Endodermal cell (in vitro differentiated cells): Measurements from ENCODE around the gene IMMP1L. TPM values are rescaled to one million over a fixed set of nuclear protein-coding genes. Genes with fewer than 3 reads are reported as not detected.

Experiments used
- DNase-seq: peaks from one replicate; pipeline ENCODE4 v3.0.0-alpha.2; 2017
- H3K27ac ChIP-seq: 2 replicates; pipeline ENCODE4 v1.5.1; 2013; ENCODE audit warnings: mild to moderate bottlenecking, low read depth, low read length, moderate library complexity
- H3K27me3 ChIP-seq: 2 replicates; pipeline ENCODE4 v1.6.1; 2013; ENCODE audit warnings: mild to moderate bottlenecking, low read length, moderate library complexity; ENCODE audit not compliant: insufficient read depth, control insufficient read depth, poor library complexity, severe bottlenecking
- H3K36me3 ChIP-seq: 2 replicates; pipeline ENCODE4 v1.7.0; 2013; ENCODE audit warnings: mild to moderate bottlenecking, low read length, moderate library complexity; ENCODE audit not compliant: control insufficient read depth, insufficient read depth
- H3K4me1 ChIP-seq: one replicate; pipeline ENCODE4 v1.7.0; 2013; ENCODE audit warnings: low read length; ENCODE audit not compliant: control insufficient read depth, insufficient read depth
- H3K4me3 ChIP-seq: 2 replicates; pipeline ENCODE4 v1.5.1; 2013; ENCODE audit warnings: mild to moderate bottlenecking, low read length, moderate library complexity
- H3K9ac ChIP-seq: 2 replicates; pipeline ENCODE4 v1.6.1; 2013; ENCODE audit warnings: mild to moderate bottlenecking, low read length, moderate library complexity; ENCODE audit not compliant: poor library complexity, severe bottlenecking; ENCODE audit errors: extremely low read depth
- H3K9me3 ChIP-seq: 2 replicates; pipeline ENCODE4 v1.6.1; 2013; ENCODE audit warnings: mild to moderate bottlenecking, low read length, moderate library complexity; ENCODE audit not compliant: control insufficient read depth
- H3K27ac Mint-ChIP-seq: 2 replicates; pipeline ENCODE4 v1.8.0; 2020; ENCODE audit warnings: mixed read lengths
- H3K27me3 Mint-ChIP-seq: 2 replicates; pipeline ENCODE4 v1.8.0; 2021; ENCODE audit warnings: mild to moderate bottlenecking, mixed read lengths; ENCODE audit not compliant: insufficient read depth
- H3K36me3 Mint-ChIP-seq: 2 replicates; pipeline ENCODE4 v1.8.0; 2020; ENCODE audit warnings: low read depth, mixed read lengths
- H3K4me1 Mint-ChIP-seq: 2 replicates; pipeline ENCODE4 v1.8.0; 2020; ENCODE audit warnings: mixed read lengths
- H3K4me3 Mint-ChIP-seq: 2 replicates; pipeline ENCODE4 v1.8.0; 2020; ENCODE audit warnings: mild to moderate bottlenecking, moderate library complexity, mixed read lengths
- H3K9me3 Mint-ChIP-seq: 2 replicates; pipeline ENCODE4 v1.8.0; 2020; ENCODE audit warnings: mild to moderate bottlenecking, mixed read lengths
- CTCF ChIP-seq: fragments of 200-600 bp; sonication (generic); conservative IDR thresholded peaks from 2 replicates; pipeline ENCODE4 v1.5.0; 2021; ENCODE audit warnings: antibody characterized with exemption, mild to moderate bottlenecking
- WGBS, 2 experiments: methylation state at CpG; one replicate each; pipeline versions ENCODE4 v1.1.5 to v1.1.7; 2013; ENCODE audit warnings: missing lambda C conversion rate in 2 of 2, mixed read lengths in 1 of 2; ENCODE audit not compliant: insufficient coverage in 1 of 2, insufficient read length in 1 of 2; 5-methylcytosine and 5-hydroxymethylcytosine counted together
- total RNA-seq, 2 donors: library from RNA; stranded (reverse); fragmentation: NEBNext Ultra II Directional in 1 of 2; extraction: Animal tissue kit (Norgen Biotek cat#: 25700) in 1 of 2; gene quantifications; 2 replicates in 1 of 2; 3 replicates in 1 of 2; pipeline ENCODE4 v1.2.1, GENCODE V29; 2021

The IMMP1L gene
- total RNA-seq, 2 donors from 2014 or later, result 28.9 to 44.9 TPM

DNA sequence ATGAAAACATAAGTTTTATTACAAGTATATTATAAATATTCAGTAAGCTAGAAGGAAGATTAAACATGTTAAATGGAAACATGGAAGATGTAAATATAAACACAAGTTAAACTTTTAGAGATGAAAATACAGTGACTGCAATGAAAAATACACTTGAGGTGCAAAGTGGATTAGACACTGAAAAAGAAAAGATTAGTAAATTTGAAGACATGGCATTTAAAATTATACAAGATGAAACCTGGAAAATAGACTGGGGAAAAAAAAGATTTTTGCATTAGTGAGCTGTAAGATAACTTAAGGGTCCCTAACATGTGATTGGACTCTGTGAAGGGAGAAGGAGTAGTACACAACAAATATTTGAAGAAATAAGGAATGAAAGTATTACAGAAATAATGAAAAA is 33.4 kb upstream of the IMMP1L start:
- Mint-ChIP-seq H3K4me3 (no peak overlapping the region), H3K9me3 (peaks cover 25% of the 10 kb centered on the region), H3K27me3 (no peaks in the 10 kb centered on the region), H3K4me1 (no peaks in the 10 kb centered on the region), H3K27ac (no peak overlapping the region), H3K36me3 (peaks cover 45% of the 10 kb centered on the region)
- H3K27me3 ChIP-seq, result no peaks in the 10 kb centered on the region
- no peaks in the 10 kb centered on the region for H3K4me1 ChIP-seq
- peaks cover 17% of the 10 kb centered on the region for H3K9me3 ChIP-seq
- no peak for TF ChIP-seq CTCF
- no peak overlapping the region for H3K27ac ChIP-seq
- no peak for DNase-seq
- no peak overlapping the region for H3K4me3 ChIP-seq
- H3K9ac ChIP-seq, result no peak overlapping the region
- peaks cover 31% of the 10 kb centered on the region for H3K36me3 ChIP-seq

- Mint-ChIP-seq H3K36me3 (peaks cover 9% of the 10 kb centered on the region), H3K27ac (no peak overlapping the region), H3K9me3 (peaks cover 2% of the 10 kb centered on the region), H3K4me3 (no peak overlapping the region), H3K27me3 (no peaks in the 10 kb centered on the region), H3K4me1 (peaks cover 3% of the 10 kb centered on the region)
- WGBS, 2 experiments, result 91 to 93% methylated on average over 3 to 4 of the region's 4 CpGs
- TF ChIP-seq CTCF, result no peak
- no peaks in the 10 kb centered on the region for H3K9me3 ChIP-seq
- no peak overlapping the region for H3K27ac ChIP-seq
- no peak overlapping the region for H3K4me3 ChIP-seq
- DNase-seq, result no peak
- peaks cover 3% of the 10 kb centered on the region for H3K4me1 ChIP-seq
- no peaks in the 10 kb centered on the region for H3K27me3 ChIP-seq
- H3K9ac ChIP-seq, result no peak overlapping the region
- no peaks in the 10 kb centered on the region for H3K36me3 ChIP-seq
Observed at GRCh38 chr11:31535479-31535878, 26.1 kb upstream of the IMMP1L start.

- H3K27ac Mint-ChIP-seq, result no peak overlapping the region
Observed at GRCh38 chr11:31531293-31531692, 21.9 kb upstream of the IMMP1L start.

More at GRCh38 chr11:31531293-31531692, 21.9 kb upstream of the IMMP1L start:
- Histone ChIP-seq H3K36me3 (no peaks in the 10 kb centered on the region), H3K4me3 (no peak overlapping the region), H3K27ac (no peak overlapping the region), H3K9ac (no peak overlapping the region), H3K9me3 (no peaks in the 10 kb centered on the region), H3K27me3 (no peaks in the 10 kb centered on the region), H3K4me1 (peaks cover 3% of the 10 kb centered on the region)
- peaks cover 2% of the 10 kb centered on the region for H3K9me3 Mint-ChIP-seq
- H3K27me3 Mint-ChIP-seq, result no peaks in the 10 kb centered on the region
- H3K36me3 Mint-ChIP-seq, result peaks cover 7% of the 10 kb centered on the region
- TF ChIP-seq CTCF, result no peak
- no peak overlapping the region for H3K4me3 Mint-ChIP-seq
- peaks cover 5% of the 10 kb centered on the region for H3K4me1 Mint-ChIP-seq
- no peak for DNase-seq
- no CpG with 5 or more reads among the region's 1 CpG for WGBS, 2 experiments
